Neural cell (in vitro differentiated cells): ENCODE results near the gene CFAP45.

ENCODE experiments used
- CTCF ChIP-seq: fragments of 450-650 bp; IDR thresholded peaks from 2 replicates; pipeline ENCODE4 v1.5.1; 2014; ENCODE audit warnings: antibody characterized with exemption, mild to moderate bottlenecking, moderate library complexity; ENCODE audit not compliant: poor library complexity, severe bottlenecking
- EP300 ChIP-seq: fragments of 450-650 bp; conservative IDR thresholded peaks from 2 replicates; pipeline ENCODE4 v1.6.1; 2014; ENCODE audit warnings: antibody characterized with exemption, mild to moderate bottlenecking, moderate library complexity; ENCODE audit not compliant: poor library complexity, severe bottlenecking
- EZH2 ChIP-seq: fragments of 200-600, 300-800 bp; shearing (Covaris generic), sonication (generic); IDR thresholded peaks from 2 replicates; pipeline ENCODE4 v1.6.1; 2014; ENCODE audit warnings: antibody characterized with exemption, low read length, borderline replicate concordance, mild to moderate bottlenecking; ENCODE audit not compliant: insufficient read depth, poor library complexity, severe bottlenecking
- POLR2AphosphoS5 ChIP-seq: IDR thresholded peaks from 2 replicates; pipeline ENCODE4 v1.6.1; 2012
- RAD21 ChIP-seq: fragments of 450-650 bp; conservative IDR thresholded peaks from 2 replicates; pipeline ENCODE4 v1.6.1; 2014; ENCODE audit warnings: antibody characterized with exemption, mild to moderate bottlenecking, moderate library complexity
- TAF1 ChIP-seq: IDR thresholded peaks from 2 replicates; pipeline ENCODE4 v1.6.1; 2012; ENCODE audit warnings: low read depth

- no peak for TF ChIP-seq CTCF
- no peak for TF ChIP-seq POLR2AphosphoS5
- no peak for TF ChIP-seq TAF1
- TF ChIP-seq EP300, result no peak
- TF ChIP-seq RAD21, result no peak
- TF ChIP-seq EZH2, result no peak
Measured at GRCh38 chr1:159938211-159938852, 38.4 kb upstream of the CFAP45 start.
